Epithelial cell of proximal tubule (primary cell): ENCODE data around the gene CLDN22. TPM values are rescaled to one million over a fixed set of nuclear protein-coding genes. Genes with fewer than 3 reads are reported as not detected.

Experiments
- DNase-seq: peaks from one replicate; pipeline ENCODE4 v3.0.0-alpha.2; 2011; ENCODE audit warnings: low read depth
- H3K4me3 ChIP-seq: 2 replicates; pipeline ENCODE4 v1.5.1; 2011; ENCODE audit warnings: low read depth, mild to moderate bottlenecking, low read length
- total RNA-seq: library from RNA; depleted of rRNA; stranded (reverse); fragments of >200 nt; gene quantifications from 2 replicates; pipeline ENCODE4 v1.2.3, GENCODE V29; 2015
- TF ChIP-seq, protein P1 (sequence below): conservative IDR thresholded peaks from 2 replicates; pipeline ENCODE4 v1.5.1; 2012; ENCODE audit warnings: low read depth, mild to moderate bottlenecking, low read length

CLDN22 gene
- total RNA-seq, 1 donor from 2014 or later: not detected

GRCh38 chr4:183337833-183338232 lies 17.8 kb upstream of the CLDN22 start:
- TF ChIP-seq, protein P1, sequence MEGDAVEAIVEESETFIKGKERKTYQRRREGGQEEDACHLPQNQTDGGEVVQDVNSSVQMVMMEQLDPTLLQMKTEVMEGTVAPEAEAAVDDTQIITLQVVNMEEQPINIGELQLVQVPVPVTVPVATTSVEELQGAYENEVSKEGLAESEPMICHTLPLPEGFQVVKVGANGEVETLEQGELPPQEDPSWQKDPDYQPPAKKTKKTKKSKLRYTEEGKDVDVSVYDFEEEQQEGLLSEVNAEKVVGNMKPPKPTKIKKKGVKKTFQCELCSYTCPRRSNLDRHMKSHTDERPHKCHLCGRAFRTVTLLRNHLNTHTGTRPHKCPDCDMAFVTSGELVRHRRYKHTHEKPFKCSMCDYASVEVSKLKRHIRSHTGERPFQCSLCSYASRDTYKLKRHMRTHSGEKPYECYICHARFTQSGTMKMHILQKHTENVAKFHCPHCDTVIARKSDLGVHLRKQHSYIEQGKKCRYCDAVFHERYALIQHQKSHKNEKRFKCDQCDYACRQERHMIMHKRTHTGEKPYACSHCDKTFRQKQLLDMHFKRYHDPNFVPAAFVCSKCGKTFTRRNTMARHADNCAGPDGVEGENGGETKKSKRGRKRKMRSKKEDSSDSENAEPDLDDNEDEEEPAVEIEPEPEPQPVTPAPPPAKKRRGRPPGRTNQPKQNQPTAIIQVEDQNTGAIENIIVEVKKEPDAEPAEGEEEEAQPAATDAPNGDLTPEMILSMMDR: no peak
- DNase-seq: no peak
- no peak overlapping the region for H3K4me3 ChIP-seq

- TF ChIP-seq, protein P1: no peak
Measured at GRCh38 chr4:183337349-183337748, 17.3 kb upstream of the CLDN22 start.

GRCh38 chr4:183335369-183335940 lies 15.4 kb upstream of the CLDN22 start:
- no peak for DNase-seq
- H3K4me3 ChIP-seq: no peak overlapping the region
- TF ChIP-seq, protein P1: no peak

More at GRCh38 chr4:183337349-183337748, 17.3 kb upstream of the CLDN22 start:
- no peak overlapping the region for H3K4me3 ChIP-seq
- no peak for DNase-seq

DNA sequence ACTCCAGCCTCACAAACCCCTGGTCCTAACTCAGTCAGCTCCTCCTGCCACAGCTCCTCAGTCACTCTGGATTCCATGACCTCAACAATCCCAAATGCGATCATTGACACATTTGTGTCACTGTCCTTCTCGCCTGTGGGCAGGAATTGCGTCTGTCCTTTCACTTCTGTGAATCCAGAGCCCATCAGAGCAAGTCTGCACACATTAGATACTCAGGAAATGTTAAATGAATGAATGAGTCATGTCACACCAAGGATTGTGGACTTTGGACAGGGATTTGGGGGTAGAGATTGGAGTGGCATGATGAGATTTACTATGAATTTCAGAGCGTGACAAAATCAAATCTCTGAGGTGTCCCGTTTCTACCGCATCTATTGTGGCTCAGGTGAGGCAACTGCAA lies 13.9 kb upstream of the CLDN22 start:
- no peak for DNase-seq
- no peak overlapping the region for H3K4me3 ChIP-seq
- TF ChIP-seq, protein P1: no peak

GRCh38 chr4:183333202-183333601 lies 13.1 kb upstream of the CLDN22 start:
- DNase-seq: no peak
- no peak overlapping the region for H3K4me3 ChIP-seq
- TF ChIP-seq, protein P1: no peak

GRCh38 chr4:183332447-183332846 lies 12.4 kb upstream of the CLDN22 start:
- TF ChIP-seq, protein P1: no peak
- no peak for DNase-seq
- H3K4me3 ChIP-seq: no peak overlapping the region

- H3K4me3 ChIP-seq: no peak overlapping the region
- no peak for DNase-seq
- TF ChIP-seq, protein P1: peak; percentile 28
Measured at GRCh38 chr4:183330841-183331240, 10.8 kb upstream of the CLDN22 start.
